Measurements from ENCODE around the gene NR3C2.

NR3C2 gene

GRCh38 chr4:148211533-148211932 is 230.7 kb downstream of the NR3C2 start:
- no peak for DNase-seq (ENCODE audit: low read depth)
- no peak overlapping the region for H3K4me3 ChIP-seq (ENCODE audit: control insufficient read depth, low read depth, low read length)
- no peak for TF ChIP-seq CTCF (conservative IDR thresholded peaks at IDR 0.05; ENCODE audit: control insufficient read depth, insufficient read depth, low read depth, low read length)

GRCh38 chr4:148210661-148211060 is 231.6 kb downstream of the NR3C2 start:
- no peak for DNase-seq (ENCODE audit: low read depth)
- no peak overlapping the region for H3K4me3 ChIP-seq (ENCODE audit: control insufficient read depth, low read depth, low read length)
- no peak for TF ChIP-seq CTCF (conservative IDR thresholded peaks at IDR 0.05; ENCODE audit: control insufficient read depth, insufficient read depth, low read depth, low read length)

- no peak for TF ChIP-seq CTCF (conservative IDR thresholded peaks at IDR 0.05; ENCODE audit: control insufficient read depth, insufficient read depth, low read depth, low read length)
- no peak overlapping the region for H3K4me3 ChIP-seq (ENCODE audit: control insufficient read depth, low read depth, low read length)
- no peak for DNase-seq (ENCODE audit: low read depth)
These were observed 235.1 kb downstream of the NR3C2 start for GRCh38 chr4:148207068-148207467.

GRCh38 chr4:148205476-148205875 is 236.7 kb downstream of the NR3C2 start:
- H3K4me3 ChIP-seq (ENCODE audit: control insufficient read depth, low read depth, low read length) = no peak overlapping the region
- TF ChIP-seq CTCF (conservative IDR thresholded peaks at IDR 0.05; ENCODE audit: control insufficient read depth, insufficient read depth, low read depth, low read length) = no peak
- no peak for DNase-seq (ENCODE audit: low read depth)

- no peak for TF ChIP-seq CTCF (conservative IDR thresholded peaks at IDR 0.05; ENCODE audit: control insufficient read depth, insufficient read depth, low read depth, low read length)
- DNase-seq (ENCODE audit: low read depth) = no peak
- no peak overlapping the region for H3K4me3 ChIP-seq (ENCODE audit: control insufficient read depth, low read depth, low read length)
These were observed 237.3 kb downstream of the NR3C2 start for GRCh38 chr4:148204892-148205291.

GRCh38 chr4:148204171-148204570 is 238.0 kb downstream of the NR3C2 start:
- DNase-seq (ENCODE audit: low read depth) = no peak
- H3K4me3 ChIP-seq (ENCODE audit: control insufficient read depth, low read depth, low read length) = no peak overlapping the region
- TF ChIP-seq CTCF (conservative IDR thresholded peaks at IDR 0.05; ENCODE audit: control insufficient read depth, insufficient read depth, low read depth, low read length) = no peak
